Activated CD4-positive, alpha-beta T cell treated with anti-CD3 and anti-CD28 coated beads for 36 hours (primary cell): ENCODE data around the gene SCGN. TPM values are rescaled to one million over a fixed set of nuclear protein-coding genes. Genes with fewer than 3 reads are reported as not detected.

Experiments used
- ATAC-seq: fragments of 200-7000 bp; cut with Tn5 transposase; one replicate; pipeline ENCODE4 v1.10.0; 2021; ENCODE audit warnings: mild to moderate bottlenecking, moderate library complexity
- CTCF ChIA-PET: fragments of 350-600 bp; sonication (Branson Sonifier 250); formaldehyde crosslinking; loops from one replicate; lab custom pipeline; 2021; ENCODE audit warnings: antibody characterized with exemption; lab: Charles Lee
- POLR2A ChIA-PET: fragments of 350-600 bp; sonication (Branson Sonifier 250); formaldehyde crosslinking; loops from one replicate; lab custom pipeline; 2021; ENCODE audit warnings: antibody characterized with exemption, inconsistent platforms; lab: Charles Lee
- DNase-seq: peaks from one replicate; pipeline ENCODE4 v3.0.0-alpha.2; 2020
- H3K27ac Mint-ChIP-seq: one replicate; pipeline ENCODE4 v1.8.0; 2021; ENCODE audit warnings: mixed read lengths
- H3K27me3 Mint-ChIP-seq: one replicate; pipeline ENCODE4 v1.8.0; 2021; ENCODE audit warnings: mixed read lengths
- H3K36me3 Mint-ChIP-seq: one replicate; pipeline ENCODE4 v1.8.0; 2021; ENCODE audit warnings: low read depth, mixed read lengths
- H3K4me1 Mint-ChIP-seq: one replicate; pipeline ENCODE4 v1.8.0; 2021; ENCODE audit warnings: mixed read lengths
- H3K4me3 Mint-ChIP-seq: one replicate; pipeline ENCODE4 v1.8.0; 2021; ENCODE audit warnings: mild to moderate bottlenecking, moderate library complexity, mixed read lengths
- H3K9me3 Mint-ChIP-seq: one replicate; pipeline ENCODE4 v1.8.0; 2021; ENCODE audit warnings: low read depth, mixed read lengths
- intact Hi-C, 2 experiments: fragments of 100-400 bp; cut with DNase I in 1 of 2; cut with micrococcal nuclease in 1 of 2; formaldehyde crosslinking; loops; one replicate each; pipeline versions ENCODE4 v1.14.2 to v1.15.1; 2022 to 2024; cut with DNase I, micrococcal nuclease
- total RNA-seq, 2 experiments: library from RNA; stranded (reverse); gene quantifications; one replicate each; pipeline ENCODE4 v1.2.3, GENCODE V29; 2021

The SCGN gene
- total RNA-seq, 2 experiments from 2014 or later = not detected

DNA sequence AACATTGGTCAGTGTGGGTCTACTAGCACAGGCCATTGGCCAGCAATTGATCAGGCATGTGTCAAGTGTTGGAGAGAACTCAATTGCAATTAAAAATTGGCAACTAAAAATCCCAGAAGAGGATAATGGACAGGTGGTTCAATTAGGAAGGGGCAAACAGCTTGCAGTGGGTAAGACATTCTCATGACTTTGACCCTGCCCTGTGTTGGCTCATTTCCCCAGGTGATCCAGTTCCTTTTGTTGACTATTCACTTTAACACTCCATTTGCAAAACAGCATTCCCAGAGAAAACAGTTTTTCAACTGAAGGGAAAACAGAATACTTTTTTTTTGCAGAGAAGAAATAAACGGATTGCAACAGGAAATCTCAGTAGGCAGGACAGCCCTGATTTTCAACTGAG lies 28.9 kb upstream of the SCGN start:
- POLR2A ChIA-PET = no interaction called here
- Mint-ChIP-seq H3K36me3 (no peaks in the 10 kb centered on the region), H3K4me1 (no peaks in the 10 kb centered on the region), H3K4me3 (no peak overlapping the region), H3K27me3 (no peaks in the 10 kb centered on the region), H3K27ac (no peak overlapping the region), H3K9me3 (no peaks in the 10 kb centered on the region)
- intact Hi-C loops = no loop called here
- DNase-seq = no peak
- CTCF ChIA-PET = no interaction called here
- ATAC-seq = no peak

DNA sequence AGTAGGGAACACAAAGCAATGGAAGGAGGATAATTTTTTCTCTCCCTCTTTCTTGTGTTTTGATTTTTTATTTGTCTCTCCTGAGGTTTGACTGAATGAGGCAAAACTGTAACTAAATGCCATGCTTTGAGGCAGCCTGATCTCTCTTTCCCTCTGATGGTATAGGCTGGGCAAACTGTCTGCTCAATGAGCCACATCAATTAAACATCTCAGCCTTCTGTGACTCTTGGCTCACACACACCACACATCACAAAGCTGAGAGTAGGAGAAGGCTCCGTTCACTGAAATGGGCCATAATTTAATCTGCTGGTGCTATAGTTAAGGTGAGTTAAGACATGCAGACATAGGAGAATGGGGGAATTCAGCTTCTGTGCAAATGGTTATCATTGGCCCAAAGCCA lies 28.1 kb upstream of the SCGN start:
- ChIA-PET POLR2A (no interaction called here), CTCF (interaction anchor here (0.6 to 0.7 kb wide), 2 partner anchors 217 to 401 kb away, joined by 3 to 4 read pairs; no protein-coding TSS in a partner anchor)
- Mint-ChIP-seq H3K4me1 (no peaks in the 10 kb centered on the region), H3K27me3 (no peaks in the 10 kb centered on the region), H3K27ac (no peak overlapping the region), H3K36me3 (no peaks in the 10 kb centered on the region), H3K4me3 (no peak overlapping the region), H3K9me3 (no peaks in the 10 kb centered on the region)
- ATAC-seq = no peak
- DNase-seq = no peak
- intact Hi-C loops = no loop called here

GRCh38 chr6:25627001-25627400 lies 25.0 kb upstream of the SCGN start:
- ChIA-PET CTCF (interaction anchor here (0.7 kb wide), 1 partner anchor 385 kb away, joined by 3 read pairs; no protein-coding TSS in a partner anchor), POLR2A (no interaction called here)
- Mint-ChIP-seq H3K4me3 (no peak overlapping the region), H3K36me3 (no peaks in the 10 kb centered on the region), H3K9me3 (no peaks in the 10 kb centered on the region), H3K27me3 (peaks cover 7% of the 10 kb centered on the region), H3K4me1 (no peaks in the 10 kb centered on the region), H3K27ac (no peak overlapping the region)
- no peak for ATAC-seq
- intact Hi-C loops = no loop called here
- DNase-seq = no peak

GRCh38 chr6:25628471-25629197 lies 23.4 kb upstream of the SCGN start:
- ATAC-seq = no peak
- DNase-seq = no peak
- no peaks in the 10 kb centered on the region for H3K9me3 Mint-ChIP-seq
- no peaks in the 10 kb centered on the region for H3K4me1 Mint-ChIP-seq
- no peak overlapping the region for H3K27ac Mint-ChIP-seq
- H3K4me3 Mint-ChIP-seq = no peak overlapping the region
- intact Hi-C loops = no loop called here
- H3K27me3 Mint-ChIP-seq = peaks cover 7% of the 10 kb centered on the region
- no peaks in the 10 kb centered on the region for H3K36me3 Mint-ChIP-seq
- ChIA-PET CTCF (no interaction called here), POLR2A (no interaction called here)

GRCh38 chr6:25629198-25629576 lies 22.8 kb upstream of the SCGN start:
- ChIA-PET CTCF (no interaction called here), POLR2A (no interaction called here)
- H3K4me3 Mint-ChIP-seq = no peak overlapping the region
- intact Hi-C loops = no loop called here
- no peaks in the 10 kb centered on the region for H3K36me3 Mint-ChIP-seq
- no peaks in the 10 kb centered on the region for H3K9me3 Mint-ChIP-seq
- H3K27me3 Mint-ChIP-seq = peaks cover 7% of the 10 kb centered on the region
- no peaks in the 10 kb centered on the region for H3K4me1 Mint-ChIP-seq
- DNase-seq = no peak
- H3K27ac Mint-ChIP-seq = no peak overlapping the region
- ATAC-seq = no peak

DNA sequence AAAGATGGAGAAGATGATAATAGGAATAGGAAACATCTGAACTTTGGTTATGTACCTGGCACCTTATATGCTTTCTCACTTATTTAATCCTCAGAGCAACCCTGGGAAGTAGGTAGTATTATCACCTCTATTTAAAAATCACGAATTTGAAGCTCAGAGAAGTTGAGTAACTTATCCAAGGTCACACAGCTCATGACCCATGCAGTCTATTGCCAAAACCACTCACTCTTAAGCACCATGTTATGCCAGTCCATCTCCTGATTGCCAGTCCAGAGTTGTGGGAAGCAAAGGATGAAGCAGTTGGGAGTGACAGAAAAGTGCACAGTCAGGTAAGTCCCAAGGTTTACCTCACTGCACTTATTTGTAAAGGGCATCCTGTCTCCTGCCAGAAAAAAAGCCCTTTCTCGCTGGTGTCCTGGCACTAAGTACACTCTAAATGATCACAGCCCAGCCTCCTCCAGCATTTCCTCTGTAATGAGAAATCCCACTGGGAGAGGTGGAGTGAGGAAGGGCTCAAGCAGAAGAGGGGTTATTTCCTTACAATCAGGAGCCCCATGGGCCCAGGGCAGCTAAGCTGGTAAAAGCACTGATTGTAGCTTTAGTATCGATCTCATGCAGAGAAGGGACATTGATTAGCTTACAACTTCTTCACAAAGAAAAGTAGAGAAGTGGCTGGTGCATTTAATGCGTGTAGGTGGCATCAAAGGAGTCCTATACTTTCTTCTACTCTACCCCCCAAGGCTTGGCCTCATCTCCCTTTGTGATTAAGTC lies 21.3 kb upstream of the SCGN start:
- intact Hi-C loops = no loop called here
- ATAC-seq = no peak
- no peak overlapping the region for H3K4me3 Mint-ChIP-seq

DNA sequence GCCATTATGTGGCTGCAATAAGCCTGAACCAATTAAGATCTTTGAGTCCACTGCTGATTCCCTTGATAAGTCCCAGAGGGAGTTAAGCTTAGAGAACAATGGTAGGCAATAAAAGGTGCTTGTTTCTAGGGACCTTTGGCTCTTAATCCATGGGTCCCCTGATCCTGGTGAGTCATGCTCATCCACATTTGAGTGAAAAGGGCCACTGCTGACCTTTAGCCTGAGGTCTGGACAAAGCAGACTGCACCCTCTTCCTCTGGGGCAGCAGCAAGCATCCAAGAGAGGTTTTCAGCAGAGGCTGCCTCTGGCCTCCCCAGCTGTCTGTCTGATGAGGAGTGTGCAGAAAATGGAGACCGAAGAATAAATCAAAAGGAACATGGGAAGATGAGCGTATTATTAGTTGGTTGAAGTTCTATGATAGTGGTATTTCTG lies 16.1 kb upstream of the SCGN start:
- intact Hi-C loops = no loop called here
- Mint-ChIP-seq H3K27me3 (peaks cover 14% of the 10 kb centered on the region), H3K4me1 (no peaks in the 10 kb centered on the region), H3K36me3 (no peaks in the 10 kb centered on the region), H3K27ac (no peak overlapping the region), H3K4me3 (no peak overlapping the region), H3K9me3 (no peaks in the 10 kb centered on the region)
- CTCF ChIA-PET = interaction anchor here (0.6 kb wide), 1 partner anchor 282 kb away, joined by 3 read pairs; no protein-coding TSS in a partner anchor
- no peak for ATAC-seq
- POLR2A ChIA-PET = no interaction called here
- DNase-seq = no peak

More for the DNA sequence above, 21.3 kb upstream of the SCGN start:
- CTCF ChIA-PET = no interaction called here
- no peaks in the 10 kb centered on the region for H3K9me3 Mint-ChIP-seq
- DNase-seq = no peak
- no peaks in the 10 kb centered on the region for H3K36me3 Mint-ChIP-seq
- POLR2A ChIA-PET = no interaction called here
- H3K4me1 Mint-ChIP-seq = no peaks in the 10 kb centered on the region
- H3K27me3 Mint-ChIP-seq = peaks cover 9% of the 10 kb centered on the region
- H3K27ac Mint-ChIP-seq = no peak overlapping the region

DNA sequence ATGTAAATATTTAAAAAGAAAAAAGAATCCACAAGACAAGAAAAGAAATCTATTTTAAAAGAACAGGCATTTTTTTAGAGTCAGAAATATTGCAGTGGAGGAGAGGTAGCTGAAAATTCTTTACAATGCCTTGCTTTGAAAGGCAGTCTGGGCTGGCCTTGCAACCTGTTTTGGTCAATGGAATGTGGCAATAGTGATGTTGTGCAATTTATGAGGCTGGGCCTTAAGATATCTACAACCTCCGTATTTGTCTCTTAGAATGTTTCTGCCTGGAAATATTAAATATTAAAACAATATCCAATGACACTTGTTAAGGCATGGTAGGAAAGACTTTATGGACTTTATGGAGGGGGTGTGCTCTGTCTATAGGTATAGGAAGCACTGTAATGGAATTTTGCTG lies 14.8 kb upstream of the SCGN start:
- Mint-ChIP-seq H3K9me3 (no peaks in the 10 kb centered on the region), H3K4me1 (no peaks in the 10 kb centered on the region), H3K4me3 (no peak overlapping the region), H3K36me3 (no peaks in the 10 kb centered on the region), H3K27me3 (peaks cover 22% of the 10 kb centered on the region), H3K27ac (no peak overlapping the region)
- ChIA-PET CTCF (interaction anchor here (0.9 kb wide), 1 partner anchor 62 kb away, joined by 3 read pairs; no protein-coding TSS in a partner anchor), POLR2A (no interaction called here)
- DNase-seq = no peak
- intact Hi-C loops = no loop called here
- no peak for ATAC-seq

DNA sequence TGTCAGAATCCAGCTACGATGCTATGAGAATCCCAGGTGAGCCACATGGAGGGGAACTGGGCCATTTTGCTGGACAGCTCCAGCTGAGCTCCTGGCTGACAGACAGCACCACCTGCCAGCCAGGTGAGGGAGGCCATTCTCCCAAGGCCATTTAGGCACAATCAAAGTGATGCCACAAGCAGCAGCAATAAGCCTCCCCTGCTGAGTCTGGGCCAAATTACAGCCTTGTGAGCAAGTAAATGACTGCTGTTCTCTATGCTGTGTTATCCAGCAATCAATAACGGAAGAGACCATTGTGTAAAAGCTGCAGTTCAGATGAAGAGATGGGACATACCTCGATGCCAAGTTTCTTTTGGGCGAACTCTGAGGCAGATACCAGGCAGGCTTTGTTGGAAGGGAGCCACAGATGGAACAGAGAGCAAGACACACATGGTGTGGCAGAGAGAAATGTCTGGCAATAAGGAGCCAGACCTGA lies 14.0 kb upstream of the SCGN start:
- ChIA-PET POLR2A (no interaction called here), CTCF (no interaction called here)
- Mint-ChIP-seq H3K9me3 (no peaks in the 10 kb centered on the region), H3K27me3 (peaks cover 29% of the 10 kb centered on the region), H3K27ac (no peak overlapping the region), H3K4me1 (no peaks in the 10 kb centered on the region), H3K4me3 (no peak overlapping the region), H3K36me3 (no peaks in the 10 kb centered on the region)
- peak; percentile 7 for DNase-seq
- intact Hi-C loops = no loop called here
- ATAC-seq = no peak

DNA sequence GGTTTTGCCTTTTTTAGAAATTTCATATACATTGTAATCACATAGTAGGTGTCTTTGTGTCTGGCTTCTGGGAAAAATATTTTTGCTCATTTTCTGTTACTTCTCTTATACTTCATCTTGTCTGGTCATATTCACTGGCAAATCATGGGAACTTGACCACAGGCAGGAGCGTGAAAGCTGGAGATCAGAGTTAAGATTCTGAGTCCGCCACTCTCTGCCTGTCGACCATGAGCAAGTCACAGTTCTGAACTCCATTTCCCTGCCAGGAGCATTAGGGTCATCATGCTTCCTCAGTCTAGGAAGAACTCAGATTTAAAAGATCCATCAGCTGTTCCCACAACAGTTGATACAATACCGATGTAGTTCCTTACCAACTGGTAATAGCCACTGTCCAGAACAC lies 12.4 kb upstream of the SCGN start:
- DNase-seq = no peak
- H3K9me3 Mint-ChIP-seq = no peaks in the 10 kb centered on the region
- no peaks in the 10 kb centered on the region for H3K4me1 Mint-ChIP-seq
- no peak overlapping the region for H3K27ac Mint-ChIP-seq
- no peaks in the 10 kb centered on the region for H3K36me3 Mint-ChIP-seq
- intact Hi-C loops = no loop called here
- POLR2A ChIA-PET = no interaction called here
- H3K27me3 Mint-ChIP-seq = peaks cover 33% of the 10 kb centered on the region
- CTCF ChIA-PET = interaction anchor here (0.6 to 1.2 kb wide), 3 partner anchors 10 to 352 kb away, joined by 3 to 4 read pairs (median 3); no protein-coding TSS in a partner anchor
- ATAC-seq = no peak
- no peak overlapping the region for H3K4me3 Mint-ChIP-seq

GRCh38 chr6:25640446-25640845 lies 11.6 kb upstream of the SCGN start:
- DNase-seq (no peak), ATAC-seq (no peak)
- no peaks in the 10 kb centered on the region for H3K4me1 Mint-ChIP-seq
- H3K9me3 Mint-ChIP-seq = no peaks in the 10 kb centered on the region
- H3K4me3 Mint-ChIP-seq = no peak overlapping the region
- intact Hi-C loops = no loop called here
- CTCF ChIA-PET = interaction anchor here (0.8 to 1.2 kb wide), 2 partner anchors 9 to 81 kb away, joined by 3 read pairs; no protein-coding TSS in a partner anchor
- H3K27ac Mint-ChIP-seq = no peak overlapping the region
- H3K27me3 Mint-ChIP-seq = peaks cover 34% of the 10 kb centered on the region
- H3K36me3 Mint-ChIP-seq = no peaks in the 10 kb centered on the region
- POLR2A ChIA-PET = no interaction called here
